Mesenchymal stem cell (in vitro differentiated cells and primary cell): Measurements from ENCODE around the gene MMP8.

Experiments
- DNase-seq: peaks from one replicate; pipeline ENCODE4 v3.0.0-alpha.2; 2013
- H2AFZ ChIP-seq: one replicate; pipeline ENCODE4 v1.6.1; 2013; ENCODE audit warnings: low read depth, mild to moderate bottlenecking, control low read depth, inconsistent platforms, low read length, moderate library complexity
- H2AK5ac ChIP-seq: 2 replicates; pipeline ENCODE4 v1.6.1; 2013; ENCODE audit warnings: low read length, moderate library complexity, mild to moderate bottlenecking, inconsistent platforms; ENCODE audit not compliant: severe bottlenecking
- H2BK120ac ChIP-seq: one replicate; pipeline ENCODE4 v1.6.1; 2013; ENCODE audit warnings: low read depth, mild to moderate bottlenecking, inconsistent platforms, low read length, moderate library complexity
- H2BK12ac ChIP-seq, 2 experiments: one replicate each; pipeline ENCODE4 v1.6.1; 2013; ENCODE audit warnings: inconsistent platforms in 2 of 2, low read length in 2 of 2, mild to moderate bottlenecking in 2 of 2, moderate library complexity in 2 of 2, control low read depth in 1 of 2
- H2BK15ac ChIP-seq: one replicate; pipeline ENCODE4 v1.6.1; 2013; ENCODE audit warnings: mild to moderate bottlenecking, low read depth, inconsistent platforms; ENCODE audit not compliant: poor library complexity, severe bottlenecking
- H2BK5ac ChIP-seq: 2 replicates; pipeline ENCODE4 v1.6.1; 2013; ENCODE audit warnings: low read depth, mild to moderate bottlenecking, low read length, control low read depth, inconsistent platforms; ENCODE audit not compliant: poor library complexity, severe bottlenecking
- H3K14ac ChIP-seq, 2 experiments: one replicate each; pipeline ENCODE4 v1.6.1; 2013; ENCODE audit warnings: inconsistent platforms in 2 of 2, low read length in 2 of 2, control low read depth in 1 of 2, mild to moderate bottlenecking in 1 of 2, moderate library complexity in 1 of 2
- H3K18ac ChIP-seq, 2 experiments: one replicate each; pipeline ENCODE4 v1.6.1; 2013; ENCODE audit warnings: inconsistent platforms in 2 of 2, low read length in 2 of 2, control low read depth in 1 of 2, low read depth in 1 of 2, mild to moderate bottlenecking in 1 of 2
- H3K23ac ChIP-seq, 2 experiments: one replicate each; pipeline ENCODE4 v1.6.1; 2013; ENCODE audit warnings: inconsistent platforms in 2 of 2, low read length in 2 of 2, mild to moderate bottlenecking in 2 of 2, moderate library complexity in 2 of 2, control low read depth in 1 of 2
- H3K27ac ChIP-seq: 2 replicates; pipeline ENCODE4 v1.5.1; 2013; ENCODE audit warnings: mild to moderate bottlenecking, moderate library complexity, low read length, control low read depth, inconsistent platforms; ENCODE audit not compliant: poor library complexity, severe bottlenecking
- H3K27me3 ChIP-seq, 2 experiments: 2 replicates each; pipeline versions ENCODE4 v1.6.1 to v1.7.0; 2013; ENCODE audit warnings: low read length in 2 of 2, mild to moderate bottlenecking in 2 of 2, moderate library complexity in 2 of 2, control low read depth in 1 of 2, inconsistent platforms in 1 of 2; ENCODE audit not compliant: control insufficient read depth in 1 of 2, insufficient read depth in 1 of 2
- H3K36me3 ChIP-seq, 2 experiments: 2 replicates each; pipeline versions ENCODE4 v1.6.1 to v1.7.0; 2013; ENCODE audit warnings: low read length in 2 of 2, control low read depth in 1 of 2, inconsistent platforms in 1 of 2, low read depth in 1 of 2, mild to moderate bottlenecking in 1 of 2; ENCODE audit not compliant: insufficient read depth in 2 of 2, control insufficient read depth in 1 of 2
- H3K4ac ChIP-seq, 2 experiments: one replicate each; pipeline ENCODE4 v1.6.1; 2013; ENCODE audit warnings: inconsistent platforms in 2 of 2, low read length in 2 of 2, mild to moderate bottlenecking in 2 of 2, moderate library complexity in 2 of 2, control low read depth in 1 of 2, low read depth in 1 of 2
- H3K4me1 ChIP-seq: 2 replicates; pipeline ENCODE4 v1.6.1; 2013; ENCODE audit warnings: low read depth, low read length, control low read depth; ENCODE audit not compliant: control insufficient read depth, insufficient read depth
- H3K4me2 ChIP-seq: 2 replicates; pipeline ENCODE4 v1.6.1; 2013; ENCODE audit warnings: low read length, mild to moderate bottlenecking, inconsistent platforms; ENCODE audit not compliant: poor library complexity, severe bottlenecking
- H3K4me3 ChIP-seq, 2 experiments: 2 replicates each; pipeline versions ENCODE4 v1.5.1 to v1.7.0; 2013; ENCODE audit warnings: low read length in 2 of 2, mild to moderate bottlenecking in 2 of 2, control low read depth in 1 of 2, low read depth in 1 of 2; ENCODE audit not compliant: insufficient read depth in 1 of 2
- H3K79me1 ChIP-seq: replicated peaks from 2 replicates; pipeline ENCODE4 v1.6.1; 2013; ENCODE audit warnings: mild to moderate bottlenecking, control low read depth, low read length, inconsistent platforms; ENCODE audit not compliant: poor library complexity, severe bottlenecking
- H3K9ac ChIP-seq: 2 replicates; pipeline ENCODE4 v1.7.0; 2013; ENCODE audit warnings: mild to moderate bottlenecking, low read length, moderate library complexity
- H3K9me3 ChIP-seq: 2 replicates; pipeline ENCODE4 v1.7.0; 2013; ENCODE audit warnings: mild to moderate bottlenecking, low read length; ENCODE audit not compliant: control insufficient read depth
- H4K8ac ChIP-seq: one replicate; pipeline ENCODE4 v1.6.1; 2013; ENCODE audit warnings: inconsistent platforms, mild to moderate bottlenecking, low read length, moderate library complexity
- H4K91ac ChIP-seq: one replicate; pipeline ENCODE4 v1.6.1; 2013; ENCODE audit warnings: mild to moderate bottlenecking, low read length, inconsistent platforms
- WGBS: methylation state at CpG from one replicate; pipeline ENCODE4 v1.1.7; 2013; ENCODE audit warnings: mixed read lengths; 5-methylcytosine and 5-hydroxymethylcytosine counted together

The MMP8 gene

GRCh38 chr11:102669664-102670063, 55.1 kb downstream of the MMP8 start:
- 81% methylated on average over 3 of the region's 3 CpGs for WGBS
- Histone ChIP-seq H4K8ac (no peak overlapping the region), H3K14ac (no peak overlapping the region), H3K4me2 (no peak overlapping the region), H3K27ac (no peak overlapping the region), H3K18ac (no peak overlapping the region), H3K9me3 (no peaks in the 10 kb centered on the region), H2BK15ac (no peak overlapping the region), H3K4ac (no peak overlapping the region), H3K27me3 (no peaks in the 10 kb centered on the region), H3K9ac (no peak overlapping the region), H3K4me1 (no peaks in the 10 kb centered on the region), H2BK120ac (no peak overlapping the region), H3K23ac (no peak overlapping the region), H3K4me3 (no peak overlapping the region), H2BK12ac (no peak overlapping the region), H2BK5ac (no peak overlapping the region), H2AFZ (no peak overlapping the region), H2AK5ac (no peak overlapping the region), H3K79me1 (no peaks in the 10 kb centered on the region), H4K91ac (no peak overlapping the region), H3K36me3 (no peaks in the 10 kb centered on the region)
- DNase-seq = no peak

GRCh38 chr11:102666331-102666957, 58.3 kb downstream of the MMP8 start:
- H3K9ac ChIP-seq = peak overlapping the region; percentile 13
- WGBS = 0% methylated on average over 4 of the region's 4 CpGs
- no peaks in the 10 kb centered on the region for H3K36me3 ChIP-seq
- no peak overlapping the region for H2BK5ac ChIP-seq
- no peak overlapping the region for H3K27ac ChIP-seq
- H3K79me1 ChIP-seq = no peaks in the 10 kb centered on the region
- H3K4ac ChIP-seq = no peak overlapping the region
- H3K9me3 ChIP-seq = no peaks in the 10 kb centered on the region
- H3K4me2 ChIP-seq = no peak overlapping the region
- H4K8ac ChIP-seq = no peak overlapping the region
- no peaks in the 10 kb centered on the region for H3K4me1 ChIP-seq
- H2BK120ac ChIP-seq = no peak overlapping the region
- DNase-seq = peak; percentile 64
- H4K91ac ChIP-seq = no peak overlapping the region
- no peaks in the 10 kb centered on the region for H3K27me3 ChIP-seq
- no peak overlapping the region for H2AFZ ChIP-seq
- no peak overlapping the region for H3K4me3 ChIP-seq
- H3K23ac ChIP-seq = no peak overlapping the region
- no peak overlapping the region for H2BK12ac ChIP-seq
- no peak overlapping the region for H2AK5ac ChIP-seq
- H3K14ac ChIP-seq = no peak overlapping the region
- no peak overlapping the region for H3K18ac ChIP-seq
- H2BK15ac ChIP-seq = no peak overlapping the region

GRCh38 chr11:102664001-102664752, 60.6 kb downstream of the MMP8 start:
- no peak for DNase-seq
- H3K36me3 ChIP-seq = no peaks in the 10 kb centered on the region
- no peak overlapping the region for H3K27ac ChIP-seq
- H3K9me3 ChIP-seq = no peaks in the 10 kb centered on the region
- H3K14ac ChIP-seq = no peak overlapping the region
- no peak overlapping the region for H3K4me3 ChIP-seq
- no peak overlapping the region for H3K9ac ChIP-seq
- H3K23ac ChIP-seq = no peak overlapping the region
- no peak overlapping the region for H2BK120ac ChIP-seq
- no peak overlapping the region for H2BK15ac ChIP-seq
- no peak overlapping the region for H2AFZ ChIP-seq
- H4K8ac ChIP-seq = no peak overlapping the region
- no peak overlapping the region for H3K18ac ChIP-seq
- peaks cover 0 to 5% of the 10 kb centered on the region in 2 experiments for H3K27me3 ChIP-seq
- no peak overlapping the region for H4K91ac ChIP-seq
- no peak overlapping the region for H3K4me2 ChIP-seq
- H3K4me1 ChIP-seq = no peaks in the 10 kb centered on the region
- no peak overlapping the region for H2AK5ac ChIP-seq
- no peak overlapping the region for H3K4ac ChIP-seq
- H3K79me1 ChIP-seq = no peaks in the 10 kb centered on the region
- 82% methylated on average over 11 of the region's 13 CpGs for WGBS
- H2BK5ac ChIP-seq = no peak overlapping the region
- no peak overlapping the region for H2BK12ac ChIP-seq

- Histone ChIP-seq H4K91ac (no peak overlapping the region), H3K18ac (no peak overlapping the region), H3K4me2 (no peak overlapping the region), H3K36me3 (no peaks in the 10 kb centered on the region), H3K14ac (no peak overlapping the region), H2AK5ac (no peak overlapping the region), H3K9ac (no peak overlapping the region), H4K8ac (no peak overlapping the region), H3K27ac (no peak overlapping the region), H3K23ac (no peak overlapping the region), H3K9me3 (no peaks in the 10 kb centered on the region), H3K4ac (no peak overlapping the region), H3K79me1 (no peaks in the 10 kb centered on the region), H2AFZ (no peak overlapping the region), H2BK120ac (no peak overlapping the region), H2BK12ac (no peak overlapping the region), H3K4me1 (no peaks in the 10 kb centered on the region), H3K4me3 (no peak overlapping the region), H3K27me3 (peaks cover 0 to 7% of the 10 kb centered on the region in 2 experiments), H2BK15ac (no peak overlapping the region), H2BK5ac (no peak overlapping the region)
- no peak for DNase-seq
Measured at GRCh38 chr11:102662607-102663006, 62.1 kb downstream of the MMP8 start.
